GM12872 (cell line): Measurements from ENCODE around the gene CHCHD6.

ENCODE experiments used
- TF ChIP-seq, protein P1 (sequence below): IDR thresholded peaks from 3 replicates; pipeline ENCODE4 v1.5.1; 2011; ENCODE audit warnings: low read depth, mild to moderate bottlenecking, low read length, moderate library complexity; ENCODE audit not compliant: insufficient read depth

Gene CHCHD6

DNA sequence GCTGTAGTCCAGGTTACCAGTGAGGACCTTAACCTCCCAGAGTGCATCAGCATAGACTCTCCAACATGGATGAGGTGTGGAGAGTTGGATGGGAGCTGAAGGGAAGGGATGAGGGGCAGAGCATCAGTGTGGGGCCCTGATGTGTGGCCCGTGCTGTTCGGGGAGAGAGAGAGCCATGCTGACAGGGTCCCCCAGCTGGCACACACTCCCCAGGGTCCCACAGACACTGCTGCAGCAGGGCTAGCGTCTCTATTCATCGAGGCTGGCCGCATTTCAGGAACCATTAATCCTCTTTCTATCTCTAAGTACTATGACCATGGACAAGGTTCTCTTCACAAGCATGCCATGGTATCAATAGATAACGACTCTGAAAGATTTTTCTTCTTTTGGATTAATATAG, 192.9 kb downstream of the CHCHD6 start:
- TF ChIP-seq, protein P1, sequence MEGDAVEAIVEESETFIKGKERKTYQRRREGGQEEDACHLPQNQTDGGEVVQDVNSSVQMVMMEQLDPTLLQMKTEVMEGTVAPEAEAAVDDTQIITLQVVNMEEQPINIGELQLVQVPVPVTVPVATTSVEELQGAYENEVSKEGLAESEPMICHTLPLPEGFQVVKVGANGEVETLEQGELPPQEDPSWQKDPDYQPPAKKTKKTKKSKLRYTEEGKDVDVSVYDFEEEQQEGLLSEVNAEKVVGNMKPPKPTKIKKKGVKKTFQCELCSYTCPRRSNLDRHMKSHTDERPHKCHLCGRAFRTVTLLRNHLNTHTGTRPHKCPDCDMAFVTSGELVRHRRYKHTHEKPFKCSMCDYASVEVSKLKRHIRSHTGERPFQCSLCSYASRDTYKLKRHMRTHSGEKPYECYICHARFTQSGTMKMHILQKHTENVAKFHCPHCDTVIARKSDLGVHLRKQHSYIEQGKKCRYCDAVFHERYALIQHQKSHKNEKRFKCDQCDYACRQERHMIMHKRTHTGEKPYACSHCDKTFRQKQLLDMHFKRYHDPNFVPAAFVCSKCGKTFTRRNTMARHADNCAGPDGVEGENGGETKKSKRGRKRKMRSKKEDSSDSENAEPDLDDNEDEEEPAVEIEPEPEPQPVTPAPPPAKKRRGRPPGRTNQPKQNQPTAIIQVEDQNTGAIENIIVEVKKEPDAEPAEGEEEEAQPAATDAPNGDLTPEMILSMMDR, result no peak

DNA sequence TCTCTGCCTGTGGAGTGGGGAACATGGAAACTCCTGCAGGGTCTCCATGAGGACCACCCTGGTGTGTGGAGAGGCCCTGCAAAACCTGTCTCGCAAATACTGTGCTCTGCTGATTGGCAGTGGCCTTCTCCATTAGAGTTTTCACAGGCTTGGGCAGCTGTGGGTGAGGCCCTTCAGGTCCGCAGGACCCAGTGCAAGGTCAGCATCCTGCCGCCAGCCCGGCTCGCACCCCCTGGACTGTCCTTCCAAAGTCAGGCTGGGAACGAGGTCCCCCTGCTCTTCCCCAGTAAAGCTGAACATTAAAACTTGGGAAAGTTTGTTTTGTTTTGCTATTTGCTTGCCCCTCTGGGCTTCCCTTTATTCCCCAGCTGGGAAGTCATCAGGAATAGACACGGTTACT, 193.9 kb downstream of the CHCHD6 start:
- TF ChIP-seq, protein P1, result no peak

DNA sequence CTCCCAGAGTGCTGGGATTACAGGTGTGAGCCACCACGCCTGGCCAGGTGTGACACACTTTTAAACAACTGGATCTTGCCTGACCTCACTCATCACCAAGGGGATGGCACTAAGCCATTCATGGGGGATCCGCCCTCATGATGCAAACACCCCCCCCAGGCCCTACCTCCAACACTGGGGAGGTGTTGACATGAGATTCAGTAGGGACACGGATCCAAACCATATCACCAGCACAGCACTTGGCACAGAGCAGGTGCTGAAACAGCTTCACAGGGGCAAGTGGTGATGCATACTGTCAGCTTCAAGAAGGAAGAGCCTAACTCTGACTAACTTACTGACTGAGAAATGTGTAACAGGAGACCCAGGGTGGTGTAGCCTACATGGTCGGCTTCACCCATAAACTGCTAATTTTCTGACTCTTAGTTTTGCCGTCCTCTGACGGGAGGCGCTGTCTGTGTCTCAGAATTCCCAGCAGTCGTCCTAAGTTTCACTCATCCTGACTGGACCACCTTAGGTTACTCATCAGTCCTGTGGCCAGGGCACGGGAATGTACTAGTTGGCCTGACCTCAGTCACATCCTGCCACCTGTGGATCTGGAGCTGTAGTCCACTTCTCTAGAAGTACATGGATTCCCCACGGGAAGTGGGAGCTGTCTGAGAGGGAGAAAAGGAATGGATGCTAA, 197.0 kb downstream of the CHCHD6 start:
- TF ChIP-seq, protein P1, result no peak

DNA sequence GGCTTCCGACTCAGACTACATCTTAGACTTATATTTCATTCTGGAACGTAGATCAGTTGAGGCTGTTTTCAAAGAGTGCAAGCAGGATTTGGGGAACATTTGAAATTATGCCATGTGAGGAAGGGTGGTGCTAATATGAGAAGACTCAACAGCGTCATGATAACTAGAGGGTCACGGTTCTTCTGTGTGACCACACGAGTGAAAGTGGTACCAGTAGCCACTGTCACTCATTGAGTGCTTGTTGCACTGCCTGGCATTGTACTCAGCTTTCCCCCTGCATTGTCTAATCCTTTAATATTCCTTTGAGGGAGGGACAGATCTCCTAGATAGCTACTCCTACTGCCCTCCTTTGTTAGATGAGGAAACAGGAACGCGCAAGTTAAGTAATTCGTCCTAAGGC, 197.6 kb downstream of the CHCHD6 start:
- TF ChIP-seq, protein P1, result no peak

DNA sequence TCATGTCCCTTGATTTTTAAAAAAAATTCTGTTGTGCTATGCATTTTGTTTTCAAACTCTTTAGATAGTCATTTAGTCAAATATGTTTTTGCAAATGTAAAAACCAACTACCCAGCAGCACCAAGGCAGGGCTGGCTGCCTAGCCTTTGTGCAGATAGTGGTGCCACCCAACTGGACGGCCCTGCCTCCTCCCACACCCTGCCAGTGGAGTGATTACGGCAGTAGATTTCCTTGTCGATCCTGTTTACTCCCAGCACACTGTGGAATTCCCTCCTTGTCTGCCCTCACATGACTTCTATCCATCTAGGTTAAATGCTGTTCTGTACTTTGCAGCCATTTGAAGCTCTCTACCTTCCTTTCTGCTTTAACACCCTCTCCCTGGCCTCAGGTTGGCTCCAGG, 199.5 kb downstream of the CHCHD6 start:
- TF ChIP-seq, protein P1, result no peak

DNA sequence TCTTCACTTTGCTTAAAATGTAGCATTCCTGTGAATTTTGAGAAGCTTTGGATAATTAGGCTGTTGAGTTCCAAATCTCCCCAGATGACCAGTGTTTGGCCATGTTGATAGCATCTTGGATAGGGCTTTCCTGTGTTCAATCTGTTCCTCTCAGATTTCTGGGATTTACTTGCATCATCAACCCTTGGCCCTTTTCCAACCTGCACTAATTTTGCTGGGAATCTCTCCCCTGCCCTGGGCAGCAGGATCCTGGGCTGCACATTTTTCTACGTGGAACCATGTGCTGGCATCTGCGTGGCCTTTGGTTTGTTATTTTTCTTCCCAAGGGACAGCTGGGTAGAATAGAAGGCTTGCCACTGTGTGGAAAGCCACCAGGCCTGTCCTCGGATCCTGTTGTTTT, 203.5 kb downstream of the CHCHD6 start:
- TF ChIP-seq, protein P1, result no peak

DNA sequence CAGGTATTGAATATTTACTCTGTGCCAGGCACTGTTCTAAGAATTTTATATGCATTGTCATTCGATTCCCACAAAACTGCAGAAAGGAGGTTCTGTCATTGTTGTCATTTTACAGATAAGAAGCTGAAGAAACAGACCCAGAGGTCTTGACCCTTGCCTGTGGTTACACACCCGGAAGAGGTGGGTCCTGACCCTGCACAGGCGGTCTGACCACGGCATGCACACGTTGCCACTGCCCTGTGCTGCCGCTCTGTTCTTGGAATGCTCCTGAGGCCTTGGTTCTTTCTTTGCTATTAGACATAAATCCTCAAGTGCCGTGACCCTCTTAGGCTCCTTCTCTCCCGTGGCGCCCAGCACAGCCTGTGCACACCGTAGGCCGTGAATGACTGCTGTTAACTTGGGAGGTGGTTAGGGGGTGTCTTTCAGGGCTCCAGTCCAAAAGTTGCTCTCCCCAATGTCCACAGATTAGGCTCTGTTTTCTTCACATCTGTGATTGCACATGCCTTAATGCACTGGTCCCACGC, 204.8 kb downstream of the CHCHD6 start:
- TF ChIP-seq, protein P1, result no peak
